GM19351 (cell line): ENCODE measurements around the gene LALBA.
"Not testable (repeated sequence)": the region's sequence is repeated elsewhere in the genome, so short reads cannot be mapped to it uniquely, and the experiment has no call there.

Experiments
- ATAC-seq: cut with Tn5 transposase; IDR thresholded peaks from one replicate; pipeline ENCODE4 v1.9.1; 2021; ENCODE audit warnings: mild to moderate bottlenecking, moderate library complexity; ENCODE audit not compliant: unreplicated experiment

LALBA gene

GRCh38 chr12:48569946-48570345, at the start of gene LALBA:
TSS of gene LALBA (minus strand) at chr12:48570046. CDS start at chr12:48570020, 26 bp downstream.
- no peak for ATAC-seq

- peak; percentile 54 for ATAC-seq
Measured at GRCh38 chr12:48618541-48618940, 48.7 kb upstream of the LALBA start.

GRCh38 chr12:48615681-48616080, 45.8 kb upstream of the LALBA start:
- ATAC-seq = no peak

- ATAC-seq = no peak
Measured at GRCh38 chr12:48613321-48613720, 43.5 kb upstream of the LALBA start.

GRCh38 chr12:48602192-48602989, 32.5 kb upstream of the LALBA start:
- ATAC-seq = no peak

GRCh38 chr12:48601013-48601756, 31.3 kb upstream of the LALBA start:
- peak; percentile 94 for ATAC-seq

GRCh38 chr12:48600552-48600951, 30.7 kb upstream of the LALBA start:
- no peak for ATAC-seq

- no peak for ATAC-seq
Measured at GRCh38 chr12:48592591-48593086, 22.8 kb upstream of the LALBA start.

GRCh38 chr12:48586361-48586760, 16.5 kb upstream of the LALBA start:
- ATAC-seq = no peak

- ATAC-seq = no peak
Measured at GRCh38 chr12:48583728-48584127, 13.9 kb upstream of the LALBA start.

GRCh38 chr12:48580831-48581230, 11.0 kb upstream of the LALBA start:
- ATAC-seq = no peak

- no peak for ATAC-seq
Measured at GRCh38 chr12:48572326-48572725, 2.5 kb upstream of the LALBA start.

- no peak for ATAC-seq
Measured at GRCh38 chr12:48567731-48568130, 2.1 kb downstream of the LALBA start.

- ATAC-seq = no peak
Measured at GRCh38 chr12:48557919-48558318, 11.9 kb downstream of the LALBA start.

- no peak for ATAC-seq
Measured at GRCh38 chr12:48556631-48557030, 13.2 kb downstream of the LALBA start.

- not testable (repeated sequence) for ATAC-seq
Measured at GRCh38 chr12:48553666-48554343, 16.0 kb downstream of the LALBA start.

- not testable (repeated sequence) for ATAC-seq
Measured at GRCh38 chr12:48551636-48552035, 18.2 kb downstream of the LALBA start.

GRCh38 chr12:48547012-48547411, 22.8 kb downstream of the LALBA start:
- ATAC-seq = not testable (repeated sequence)

- no peak for ATAC-seq
Measured at GRCh38 chr12:48545833-48546469, 23.9 kb downstream of the LALBA start.

GRCh38 chr12:48542300-48542928, 27.4 kb downstream of the LALBA start:
- ATAC-seq = peak; percentile 57
